Tibial artery (tissue), 4 donors: ENCODE results near the gene OR2L8.
A peak's percentile ranks its signal among the peaks of the same experiment; 100 is the strongest.
"Not testable (repeated sequence)": the region's sequence is repeated elsewhere in the genome, so short reads cannot be mapped to it uniquely, and the experiment has no call there.

ENCODE experiments used
- DNase-seq, 2 donors: peaks; one replicate each; pipeline ENCODE4 v3.0.0-alpha.2; 2019
- H3K27ac ChIP-seq, 2 donors: fragments of 200-600 bp; sonication (generic) in 1 of 2; 1 replicate in 1 of 2; 2 replicates in 1 of 2; pipeline ENCODE4 v1.5.1; 2018 to 2019; ENCODE audit warnings: mild to moderate bottlenecking in 1 of 2
- H3K27me3 ChIP-seq, 2 donors: fragments of 200-600 bp; sonication (generic) in 1 of 2; one replicate each; pipeline versions ENCODE4 v1.5.1 to v1.6.0; 2016 to 2019
- H3K36me3 ChIP-seq, 3 donors: fragments of 200-600 bp; sonication (generic) in 2 of 3; one replicate each; pipeline ENCODE4 v1.5.1; 2016 to 2019; ENCODE audit warnings: mild to moderate bottlenecking in 2 of 3
- H3K4me1 ChIP-seq, 4 donors: fragments of 200-600 bp; sonication (generic) in 2 of 4; 1 replicate in 3 of 4; 2 replicates in 1 of 4; pipeline ENCODE4 v1.5.1; 2016 to 2019
- H3K4me3 ChIP-seq, 2 donors: fragments of 200-600 bp; sonication (generic) in 1 of 2; 1 replicate in 1 of 2; 2 replicates in 1 of 2; pipeline ENCODE4 v1.5.1; 2018 to 2019; ENCODE audit warnings: mild to moderate bottlenecking in 2 of 2
- H3K9me3 ChIP-seq, 3 donors: fragments of 200-600 bp; sonication (generic) in 1 of 3; one replicate each; pipeline ENCODE4 v1.5.1; 2016 to 2019
- CTCF ChIP-seq, 2 experiments: fragments of 200-600 bp in 1 of 2; fragments of 450-650 bp in 1 of 2; IDR thresholded peaks; one replicate each; pipeline ENCODE4 v1.5.1; 2017 to 2019; ENCODE audit warnings: antibody characterized with exemption in 2 of 2, mild to moderate bottlenecking in 1 of 2, moderate library complexity in 1 of 2
- intact Hi-C: fragments of 100-400 bp; cut with DNase I; formaldehyde crosslinking; loops from one replicate; pipeline ENCODE4 v1.15.0; 2023; ENCODE audit warnings: low total_unique reads

The OR2L8 gene

GRCh38 chr1:247924868-247925267 lies 23.8 kb upstream of the OR2L8 start, which contains the start of gene OR2AJ1:
Gene OR2AJ1, plus strand, starts transcription at chr1:247924889. Its CDS starts 8,880 bp downstream, at chr1:247933769.
- intact Hi-C loops, result no loop called here
- TF ChIP-seq CTCF (IDR thresholded peaks at IDR 0.05), result no peak

GRCh38 chr1:247933989-247934388 lies 14.7 kb upstream of the OR2L8 start:
- peaks cover 0 to 9% (median 4%) of the 10 kb centered on the region in 3 donors for H3K9me3 ChIP-seq
- no peak overlapping the region for H3K4me3 ChIP-seq
- intact Hi-C loops, result no loop called here
- H3K36me3 ChIP-seq, result no peaks in the 10 kb centered on the region
- DNase-seq, result no peak
- peaks cover 0 to 3% of the 10 kb centered on the region in 2 donors for H3K27me3 ChIP-seq
- no peaks in the 10 kb centered on the region for H3K4me1 ChIP-seq
- H3K27ac ChIP-seq, result no peak overlapping the region
- TF ChIP-seq CTCF (IDR thresholded peaks at IDR 0.05), result no peak

More at GRCh38 chr1:247924868-247925267, 23.8 kb upstream of the OR2L8 start, which contains the start of gene OR2AJ1:
- H3K36me3 ChIP-seq, result no peaks in the 10 kb centered on the region
- DNase-seq, result no peak
- H3K27me3 ChIP-seq, result no peaks in the 10 kb centered on the region
- H3K4me3 ChIP-seq, result no peak within 1 kb of the TSS
- no peak within 1 kb of the TSS for H3K27ac ChIP-seq
- H3K4me1 ChIP-seq, result no peaks in the 10 kb centered on the region
- no peaks in the 10 kb centered on the region for H3K9me3 ChIP-seq

- TF ChIP-seq CTCF (IDR thresholded peaks at IDR 0.05), result no peak
- no peaks in the 10 kb centered on the region for H3K4me1 ChIP-seq
- no peak overlapping the region for H3K27ac ChIP-seq
- H3K27me3 ChIP-seq, result peaks cover 0 to 3% of the 10 kb centered on the region in 2 donors
- no peak overlapping the region for H3K4me3 ChIP-seq
- peaks cover 0 to 9% (median 4%) of the 10 kb centered on the region in 3 donors for H3K9me3 ChIP-seq
- no peak for DNase-seq
- intact Hi-C loops, result no loop called here
- no peaks in the 10 kb centered on the region for H3K36me3 ChIP-seq
Measured at GRCh38 chr1:247935781-247936180, 12.9 kb upstream of the OR2L8 start.

GRCh38 chr1:247936415-247936814 lies 12.2 kb upstream of the OR2L8 start:
- no peak overlapping the region for H3K27ac ChIP-seq
- intact Hi-C loops, result no loop called here
- H3K27me3 ChIP-seq, result peaks cover 0 to 3% of the 10 kb centered on the region in 2 donors
- H3K4me3 ChIP-seq, result no peak overlapping the region
- no peaks in the 10 kb centered on the region for H3K36me3 ChIP-seq
- no peak for DNase-seq
- no peaks in the 10 kb centered on the region for H3K4me1 ChIP-seq
- no peak for TF ChIP-seq CTCF (IDR thresholded peaks at IDR 0.05)
- H3K9me3 ChIP-seq, result peaks cover 0 to 9% (median 4%) of the 10 kb centered on the region in 3 donors

GRCh38 chr1:247936965-247937734 lies 11.5 kb upstream of the OR2L8 start:
- H3K27ac ChIP-seq, H3K4me3 ChIP-seq, H3K4me1 ChIP-seq, H3K9me3 ChIP-seq, H3K36me3 ChIP-seq, intact Hi-C loops, H3K27me3 ChIP-seq: not testable (repeated sequence)
- TF ChIP-seq CTCF (IDR thresholded peaks at IDR 0.05), result peak; percentile 15
- DNase-seq, result peak; percentile 45 to 68
